Activated CD4-positive, alpha-beta memory T cell treated with anti-CD3 and anti-CD28 coated beads for 36 hours (primary cell): ENCODE measurements around the gene SLC38A10. TPM values are rescaled to one million over a fixed set of nuclear protein-coding genes. Genes with fewer than 3 reads are reported as not detected.

Experiments
- CTCF ChIA-PET: fragments of 350-600 bp; sonication (Branson Sonifier 250); formaldehyde crosslinking; loops from one replicate; lab custom pipeline; 2021; ENCODE audit warnings: antibody characterized with exemption, inconsistent platforms; lab: Charles Lee
- POLR2A ChIA-PET: fragments of 350-600 bp; sonication (Branson Sonifier 250); formaldehyde crosslinking; loops from one replicate; lab custom pipeline; 2021; ENCODE audit warnings: antibody characterized with exemption; lab: Charles Lee
- DNase-seq: peaks from one replicate; pipeline ENCODE4 v3.0.0-alpha.2; 2020
- H3K27ac Mint-ChIP-seq: one replicate; pipeline ENCODE4 v1.8.0; 2021; ENCODE audit warnings: mixed read lengths
- H3K27me3 Mint-ChIP-seq: one replicate; pipeline ENCODE4 v1.8.0; 2021; ENCODE audit warnings: mixed read lengths
- H3K36me3 Mint-ChIP-seq: one replicate; pipeline ENCODE4 v1.8.0; 2021; ENCODE audit warnings: mixed read lengths
- H3K4me1 Mint-ChIP-seq: one replicate; pipeline ENCODE4 v1.8.0; 2021; ENCODE audit warnings: low read depth, mixed read lengths
- H3K4me3 Mint-ChIP-seq: one replicate; pipeline ENCODE4 v1.8.0; 2021; ENCODE audit warnings: mild to moderate bottlenecking, mixed read lengths
- H3K9me3 Mint-ChIP-seq: one replicate; pipeline ENCODE4 v1.8.0; 2021; ENCODE audit warnings: mixed read lengths
- intact Hi-C: fragments of 100-400 bp; cut with micrococcal nuclease; formaldehyde crosslinking; loops from one replicate; pipeline ENCODE4 v1.15.1; 2023
- total RNA-seq, 2 experiments: library from RNA; stranded (reverse); gene quantifications; one replicate each; pipeline ENCODE4 v1.2.3, GENCODE V29; 2021

SLC38A10 gene
- total RNA-seq, 2 experiments from 2014 or later, result 60.7 to 60.9 TPM

DNA sequence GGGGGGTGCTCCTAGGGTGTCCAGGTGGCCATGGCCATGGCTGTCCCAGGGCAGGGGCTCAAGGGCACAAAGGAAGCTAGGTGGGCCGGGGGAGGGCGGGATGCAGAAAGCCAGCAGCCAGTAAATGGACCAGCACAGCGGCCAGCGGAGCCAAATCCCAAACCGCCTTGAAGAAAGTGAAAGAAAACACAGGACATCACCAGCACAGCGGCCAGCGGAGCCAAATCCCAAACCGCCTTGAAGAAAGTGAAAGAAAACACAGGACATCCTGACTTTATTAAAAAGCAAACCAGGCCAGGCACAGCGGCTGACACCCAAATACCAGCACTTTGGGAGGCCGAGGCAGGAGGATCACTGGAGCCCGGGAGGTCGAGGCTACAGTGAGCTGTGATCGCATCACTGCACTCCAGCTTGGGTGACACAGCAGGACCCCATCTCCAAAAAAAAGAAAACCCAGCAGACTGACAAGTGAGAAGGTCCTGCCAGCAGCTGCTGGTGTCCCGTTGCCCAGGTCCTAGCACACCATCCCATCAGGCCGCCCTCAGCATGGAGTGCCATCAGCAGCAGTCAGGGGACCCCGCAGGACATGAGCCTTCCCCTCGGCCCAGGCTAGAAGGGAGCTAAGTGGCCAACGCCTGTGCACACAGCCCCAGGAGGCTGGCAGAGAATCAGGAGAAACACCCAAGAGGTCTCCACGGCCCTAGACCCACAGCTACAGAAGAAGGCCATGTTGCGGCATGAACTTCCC, 17.0 kb downstream of the SLC38A10 start:
- H3K36me3 Mint-ChIP-seq, result peaks cover 25% of the 10 kb centered on the region
- no peaks in the 10 kb centered on the region for H3K4me1 Mint-ChIP-seq
- POLR2A ChIA-PET, result no interaction called here
- no peak overlapping the region for H3K27ac Mint-ChIP-seq
- no peak overlapping the region for H3K4me3 Mint-ChIP-seq
- CTCF ChIA-PET, result interaction anchor here (0.8 kb wide), 1 partner anchor 14 kb away, joined by 5 read pairs; no protein-coding TSS in a partner anchor
- H3K9me3 Mint-ChIP-seq, result no peaks in the 10 kb centered on the region
- no peaks in the 10 kb centered on the region for H3K27me3 Mint-ChIP-seq
- DNase-seq, result no peak
- intact Hi-C loops, result no loop called here

DNA sequence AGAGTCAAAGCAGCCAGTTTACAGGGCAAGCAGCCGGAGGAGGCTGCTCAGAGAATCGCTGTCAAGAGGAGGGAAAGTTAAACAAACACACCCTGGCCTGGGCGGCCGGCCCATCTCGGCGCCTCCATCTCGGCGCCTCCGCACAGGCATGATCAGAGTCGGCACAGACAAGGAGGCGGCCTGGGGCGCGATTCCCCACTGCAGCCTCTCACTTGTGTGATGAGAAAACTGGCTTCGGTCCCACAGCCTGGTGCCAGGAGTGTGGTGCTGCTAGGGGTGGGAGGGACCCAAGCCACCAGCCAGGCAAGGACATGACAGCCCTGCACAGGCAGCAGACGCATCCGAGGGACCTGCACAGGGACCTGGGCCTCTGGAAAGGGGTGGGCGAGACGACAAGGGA, 17.7 kb downstream of the SLC38A10 start:
- no peaks in the 10 kb centered on the region for H3K4me1 Mint-ChIP-seq
- H3K9me3 Mint-ChIP-seq, result no peaks in the 10 kb centered on the region
- intact Hi-C loops, result no loop called here
- no peak overlapping the region for H3K27ac Mint-ChIP-seq
- no peak for DNase-seq
- no peaks in the 10 kb centered on the region for H3K27me3 Mint-ChIP-seq
- ChIA-PET CTCF (no interaction called here), POLR2A (no interaction called here)
- H3K36me3 Mint-ChIP-seq, result peaks cover 31% of the 10 kb centered on the region
- no peak overlapping the region for H3K4me3 Mint-ChIP-seq

DNA sequence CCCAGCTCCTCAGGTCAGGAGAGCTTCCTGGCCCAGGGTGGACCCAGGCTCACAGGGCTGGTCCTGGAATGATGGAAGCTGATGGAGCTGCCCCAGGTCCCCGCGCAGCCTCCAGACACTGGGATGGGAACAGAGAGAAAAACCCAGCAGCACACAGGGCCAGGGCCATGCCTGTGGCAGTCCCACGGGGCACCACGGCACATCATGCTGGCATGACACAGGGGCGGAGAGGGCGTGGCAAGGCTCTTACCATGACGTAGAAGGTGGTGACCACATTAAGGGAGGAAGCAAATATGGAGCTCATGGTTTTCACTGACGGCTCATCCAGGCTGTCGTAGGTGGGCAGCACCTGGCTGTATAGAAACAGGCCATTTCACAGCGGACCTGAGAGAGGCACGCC, 18.3 kb downstream of the SLC38A10 start:
- intact Hi-C loops, result no loop called here
- DNase-seq, result no peak
- no peak overlapping the region for H3K4me3 Mint-ChIP-seq
- POLR2A ChIA-PET, result no interaction called here
- H3K4me1 Mint-ChIP-seq, result no peaks in the 10 kb centered on the region
- no peak overlapping the region for H3K27ac Mint-ChIP-seq
- H3K9me3 Mint-ChIP-seq, result no peaks in the 10 kb centered on the region
- peaks cover 32% of the 10 kb centered on the region for H3K36me3 Mint-ChIP-seq
- CTCF ChIA-PET, result no interaction called here
- no peaks in the 10 kb centered on the region for H3K27me3 Mint-ChIP-seq

DNA sequence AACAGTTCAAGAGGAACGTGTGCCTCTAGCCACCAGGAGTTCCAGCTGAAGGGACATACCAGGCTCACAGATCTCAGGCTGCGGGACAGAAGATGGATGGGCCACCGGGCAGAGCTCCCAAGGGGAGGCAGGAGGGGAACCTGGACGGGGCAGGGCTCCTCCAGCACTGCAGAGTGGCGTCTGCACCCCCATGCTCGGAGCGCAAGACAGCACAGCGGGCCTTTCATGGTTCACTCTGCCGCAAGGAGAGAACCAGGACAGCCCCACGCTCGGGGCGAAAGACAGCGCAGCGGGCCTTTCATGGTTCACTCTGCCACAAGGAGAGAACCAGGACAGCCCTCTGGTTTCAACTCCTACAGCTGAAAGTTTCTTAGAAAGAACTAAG, 20.6 kb downstream of the SLC38A10 start:
- POLR2A ChIA-PET, result no interaction called here
- Mint-ChIP-seq H3K4me1 (no peaks in the 10 kb centered on the region), H3K4me3 (no peak overlapping the region), H3K27ac (no peak overlapping the region), H3K27me3 (no peaks in the 10 kb centered on the region), H3K36me3 (peaks cover 35% of the 10 kb centered on the region), H3K9me3 (no peaks in the 10 kb centered on the region)
- intact Hi-C loops, result no loop called here
- no peak for DNase-seq
- CTCF ChIA-PET, result interaction anchor here (1.1 kb wide), 1 partner anchor 22 kb away, joined by 3 read pairs; no protein-coding TSS in a partner anchor

- peaks cover 37% of the 10 kb centered on the region for H3K36me3 Mint-ChIP-seq
- intact Hi-C loops, result no loop called here
- CTCF ChIA-PET, result no interaction called here
- no peaks in the 10 kb centered on the region for H3K9me3 Mint-ChIP-seq
- H3K27ac Mint-ChIP-seq, result no peak overlapping the region
- no peak overlapping the region for H3K4me3 Mint-ChIP-seq
- no peak for DNase-seq
- H3K4me1 Mint-ChIP-seq, result no peaks in the 10 kb centered on the region
- no peaks in the 10 kb centered on the region for H3K27me3 Mint-ChIP-seq
- POLR2A ChIA-PET, result no interaction called here
Measured at GRCh38 chr17:81273698-81274470, 21.2 kb downstream of the SLC38A10 start.

DNA sequence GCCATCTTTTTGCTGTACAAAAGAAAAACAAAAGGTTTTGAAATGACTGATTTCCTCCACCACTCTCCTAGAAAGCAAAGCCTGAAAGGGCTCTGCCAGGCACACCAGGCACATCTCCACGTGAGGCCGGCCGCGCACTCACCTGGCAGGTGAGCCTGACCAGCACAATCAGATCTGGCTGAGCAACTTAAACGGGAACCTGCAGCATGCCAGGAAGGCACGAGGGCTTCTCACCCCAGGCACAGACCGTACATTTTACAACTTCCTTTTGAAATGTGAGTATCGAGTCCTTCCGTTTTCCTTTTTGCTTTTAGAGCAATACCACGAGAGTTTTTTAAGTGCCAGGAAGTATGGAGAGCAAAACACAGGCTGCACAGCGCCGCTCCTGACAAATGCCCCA, 22.5 kb downstream of the SLC38A10 start:
- Mint-ChIP-seq H3K4me3 (no peak overlapping the region), H3K27ac (no peak overlapping the region), H3K36me3 (peaks cover 40% of the 10 kb centered on the region), H3K27me3 (no peaks in the 10 kb centered on the region), H3K4me1 (no peaks in the 10 kb centered on the region), H3K9me3 (no peaks in the 10 kb centered on the region)
- DNase-seq, result no peak
- ChIA-PET CTCF (no interaction called here), POLR2A (no interaction called here)
- intact Hi-C loops, result no loop called here

GRCh38 chr17:81271226-81271625, 23.9 kb downstream of the SLC38A10 start:
- Mint-ChIP-seq H3K4me3 (no peak overlapping the region), H3K9me3 (no peaks in the 10 kb centered on the region), H3K36me3 (peaks cover 34% of the 10 kb centered on the region), H3K4me1 (peaks cover 3% of the 10 kb centered on the region), H3K27ac (no peak overlapping the region), H3K27me3 (no peaks in the 10 kb centered on the region)
- ChIA-PET CTCF (no interaction called here), POLR2A (no interaction called here)
- intact Hi-C loops, result no loop called here
- no peak for DNase-seq

DNA sequence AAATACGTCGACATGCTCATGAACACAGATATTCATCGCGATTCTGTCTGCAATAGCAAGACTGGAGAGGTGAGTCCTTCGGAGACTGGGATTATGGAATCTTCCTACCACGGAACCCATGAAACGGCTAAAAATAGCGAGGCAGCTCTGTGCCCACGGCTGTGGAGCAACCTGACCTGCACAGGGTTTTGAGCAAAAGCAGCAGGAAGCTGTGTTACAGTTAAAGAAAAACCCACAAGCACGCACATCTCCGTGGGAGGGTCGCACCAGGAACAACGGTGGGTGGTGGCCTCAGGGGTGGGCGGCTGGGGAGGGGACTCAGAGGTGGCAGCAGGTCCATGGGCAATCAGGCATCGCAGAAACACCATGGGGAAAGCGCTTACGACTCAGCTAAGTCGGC, 24.8 kb downstream of the SLC38A10 start:
- Mint-ChIP-seq H3K36me3 (peaks cover 37% of the 10 kb centered on the region), H3K9me3 (no peaks in the 10 kb centered on the region), H3K27ac (no peak overlapping the region), H3K27me3 (no peaks in the 10 kb centered on the region), H3K4me3 (no peak overlapping the region), H3K4me1 (peaks cover 3% of the 10 kb centered on the region)
- POLR2A ChIA-PET, result no interaction called here
- intact Hi-C loops, result no loop called here
- CTCF ChIA-PET, result no interaction called here
- no peak for DNase-seq

DNA sequence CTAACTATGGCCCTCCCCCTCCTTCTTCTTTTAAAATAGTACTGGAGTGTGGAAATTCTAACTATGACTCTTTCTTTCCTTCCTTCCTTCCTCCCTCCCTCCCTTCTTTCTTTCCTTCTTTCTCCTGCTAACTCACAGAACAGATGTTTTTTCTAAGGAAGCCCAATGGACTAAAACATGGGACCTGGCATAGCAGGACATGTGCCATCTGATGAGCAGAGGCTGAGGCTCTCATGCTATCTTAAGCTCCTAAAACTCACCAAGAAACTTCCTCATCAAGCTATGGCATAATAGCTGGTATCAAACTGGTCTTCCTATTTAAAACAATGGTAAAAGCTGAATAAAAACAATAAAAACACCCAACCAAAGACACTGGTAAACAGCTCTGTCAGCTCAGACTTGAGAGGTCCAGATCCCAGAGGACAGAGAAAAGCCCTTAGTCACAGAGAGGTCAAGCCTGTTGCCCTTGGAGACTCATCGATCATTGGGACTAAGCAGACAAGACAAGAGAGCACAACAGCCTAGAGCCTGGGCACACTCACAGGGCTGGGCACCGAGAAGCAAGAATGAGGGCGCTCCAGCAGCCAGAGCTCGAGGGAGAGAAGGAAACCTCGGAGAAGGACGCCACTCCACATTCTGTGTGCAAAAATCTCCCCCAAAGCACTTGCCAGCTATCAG, 27.6 kb downstream of the SLC38A10 start:
- ChIA-PET CTCF (interaction anchor here (1.1 kb wide), 1 partner anchor 17 kb away, joined by 3 read pairs; no protein-coding TSS in a partner anchor), POLR2A (no interaction called here)
- no peak for DNase-seq
- no peaks in the 10 kb centered on the region for H3K9me3 Mint-ChIP-seq
- H3K4me3 Mint-ChIP-seq, result no peak overlapping the region
- no peaks in the 10 kb centered on the region for H3K27me3 Mint-ChIP-seq
- H3K4me1 Mint-ChIP-seq, result peaks cover 3% of the 10 kb centered on the region
- no peak overlapping the region for H3K27ac Mint-ChIP-seq
- H3K36me3 Mint-ChIP-seq, result peaks cover 28% of the 10 kb centered on the region
- intact Hi-C loops, result no loop called here

DNA sequence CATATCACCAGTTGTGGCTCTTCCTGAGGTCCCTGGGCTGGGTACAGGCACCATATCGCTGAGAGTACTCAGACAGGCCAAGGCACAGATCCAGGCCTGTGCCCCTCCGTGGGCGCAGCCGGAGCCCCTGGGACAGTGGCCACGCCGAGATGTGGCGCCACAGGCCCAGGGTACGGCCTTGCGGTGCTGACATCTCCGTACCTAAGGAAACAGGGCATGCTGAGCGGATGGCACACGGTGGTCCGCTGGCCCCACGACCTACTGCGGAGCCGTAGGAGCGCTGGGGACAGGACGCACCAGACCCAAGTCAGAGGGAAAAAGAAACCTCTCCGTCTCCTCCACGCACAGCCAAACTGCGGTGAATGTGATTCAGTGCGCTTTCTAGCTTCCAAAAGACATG, 29.5 kb downstream of the SLC38A10 start:
- CTCF ChIA-PET, result no interaction called here
- intact Hi-C loops, result no loop called here
- Mint-ChIP-seq H3K4me1 (peaks cover 3% of the 10 kb centered on the region), H3K9me3 (no peaks in the 10 kb centered on the region), H3K36me3 (peaks cover 28% of the 10 kb centered on the region), H3K27me3 (no peaks in the 10 kb centered on the region), H3K4me3 (no peak overlapping the region), H3K27ac (no peak overlapping the region)
- POLR2A ChIA-PET, result interaction anchor here (0.6 kb wide), 1 partner anchor 320 kb away, joined by 4 read pairs; no protein-coding TSS in a partner anchor
- DNase-seq, result no peak

DNA sequence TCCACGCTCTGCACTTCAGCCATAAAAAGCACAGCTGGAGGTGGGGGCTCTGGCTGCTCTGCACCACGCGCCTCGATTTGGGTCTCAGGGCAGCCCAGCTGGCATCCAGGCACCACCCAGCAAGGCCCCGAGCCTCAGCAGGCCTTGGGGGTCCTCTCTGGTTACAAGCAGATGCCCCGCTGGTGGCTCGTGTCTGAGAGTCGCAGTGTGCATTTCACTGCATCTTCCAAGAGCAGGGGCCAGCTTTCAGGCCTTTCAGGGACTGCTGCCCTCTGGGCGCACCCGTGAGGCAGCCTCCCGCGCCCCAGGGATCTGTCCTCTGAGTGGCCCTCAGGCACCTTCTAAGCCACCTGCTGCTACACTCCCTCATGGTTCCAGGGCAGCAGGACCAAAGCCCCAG, 30.5 kb downstream of the SLC38A10 start:
- intact Hi-C loops, result no loop called here
- Mint-ChIP-seq H3K4me1 (peaks cover 3% of the 10 kb centered on the region), H3K4me3 (no peak overlapping the region), H3K27ac (no peak overlapping the region), H3K9me3 (no peaks in the 10 kb centered on the region), H3K27me3 (no peaks in the 10 kb centered on the region), H3K36me3 (peaks cover 24% of the 10 kb centered on the region)
- DNase-seq, result no peak
- ChIA-PET POLR2A (no interaction called here), CTCF (no interaction called here)
